B cell (primary cell): ENCODE results near the gene MDC1. TPM values are rescaled to one million over a fixed set of nuclear protein-coding genes. Genes with fewer than 3 reads are reported as not detected.

ENCODE experiments used
- ATAC-seq: fragments of 200-7000 bp; cut with Tn5 transposase; one replicate; pipeline ENCODE4 v1.10.0; 2021; ENCODE audit warnings: low read depth, mild to moderate bottlenecking, moderate number of reproducible peaks, moderate library complexity
- CTCF ChIA-PET: fragments of 350-600 bp; sonication (Branson Sonifier 250); formaldehyde crosslinking; loops from one replicate; lab custom pipeline; 2021; ENCODE audit warnings: antibody characterized with exemption, inconsistent platforms; lab: Charles Lee
- POLR2A ChIA-PET: fragments of 350-600 bp; sonication (Branson Sonifier 250); formaldehyde crosslinking; loops from one replicate; lab custom pipeline; 2021; ENCODE audit warnings: antibody characterized with exemption; lab: Charles Lee
- DNase-seq: peaks from one replicate; pipeline ENCODE4 v3.0.0; 2013
- H2AFZ ChIP-seq: 2 replicates; pipeline ENCODE4 v1.6.1; 2012; ENCODE audit warnings: mild to moderate bottlenecking, low read depth, low read length; ENCODE audit not compliant: insufficient read depth, poor library complexity, severe bottlenecking
- H3K27ac ChIP-seq, 2 donors: 1 replicate in 1 of 2; 2 replicates in 1 of 2; pipeline ENCODE4 v1.5.1; 2012 to 2013; ENCODE audit warnings: low read length in 2 of 2, mild to moderate bottlenecking in 2 of 2, moderate library complexity in 1 of 2
- H3K27me3 ChIP-seq, 4 experiments: fragments of 200-600 bp in 1 of 4; sonication (generic) in 1 of 4; replicated peaks in 1 of 4; 1 replicate in 2 of 4; 2 replicates in 2 of 4; pipeline versions ENCODE4 v1.6.1 to v1.7.0; 2013 to 2016; ENCODE audit warnings: low read length in 3 of 4, mild to moderate bottlenecking in 2 of 4, mixed read lengths in 1 of 4, moderate library complexity in 1 of 4; ENCODE audit not compliant: insufficient read depth in 4 of 4, control insufficient read depth in 3 of 4; ENCODE audit errors: control extremely low read depth in 1 of 4
- H3K36me3 ChIP-seq, 2 experiments: replicated peaks in 1 of 2; 1 replicate in 1 of 2; 2 replicates in 1 of 2; pipeline versions ENCODE4 v1.6.1 to v1.7.1; 2013; ENCODE audit warnings: low read length in 1 of 2; ENCODE audit not compliant: insufficient read depth in 2 of 2, control insufficient read depth in 1 of 2; ENCODE audit errors: control extremely low read depth in 1 of 2, extremely low read depth in 1 of 2
- H3K4me1 ChIP-seq, 2 donors: fragments of 200-600 bp in 1 of 2; sonication (generic) in 1 of 2; 1 replicate in 1 of 2; 2 replicates in 1 of 2; pipeline versions ENCODE4 v1.5.1 to v1.6.1; 2013 to 2017; ENCODE audit warnings: low read length in 2 of 2; ENCODE audit not compliant: control insufficient read depth in 2 of 2, insufficient read depth in 2 of 2
- H3K4me2 ChIP-seq: replicated peaks from 2 replicates; pipeline ENCODE3; 2012; ENCODE audit warnings: mild to moderate bottlenecking, low read depth, low read length; ENCODE audit not compliant: poor library complexity, severe bottlenecking
- H3K4me3 ChIP-seq, 5 experiments: fragments of 200-600 bp in 1 of 5; sonication (generic) in 1 of 5; 1 replicate in 3 of 5; 2 replicates in 2 of 5; pipeline versions ENCODE4 v1.5.1 to v1.7.0; 2011 to 2016; ENCODE audit warnings: low read length in 4 of 5, mild to moderate bottlenecking in 4 of 5, low read depth in 2 of 5, control low read depth in 1 of 5, moderate library complexity in 1 of 5; ENCODE audit not compliant: insufficient read depth in 1 of 5; ENCODE audit errors: control extremely low read depth in 1 of 5, extremely low read depth in 1 of 5
- H3K79me2 ChIP-seq: fragments of 200-600 bp; sonication (generic); one replicate; pipeline ENCODE4 v1.6.0; 2016; ENCODE audit warnings: low read length; ENCODE audit not compliant: control insufficient read depth, insufficient read depth
- H3K9ac ChIP-seq: fragments of 200-600 bp; sonication (generic); 2 replicates; pipeline ENCODE4 v1.6.1; 2017; ENCODE audit warnings: mild to moderate bottlenecking, low read length, moderate library complexity
- H3K9me3 ChIP-seq, 3 donors: one replicate each; pipeline versions ENCODE4 v1.6.1 to v1.7.1; 2013; ENCODE audit warnings: low read length in 2 of 3; ENCODE audit not compliant: control insufficient read depth in 2 of 3, insufficient read depth in 1 of 3; ENCODE audit errors: control extremely low read depth in 1 of 3
- H4K20me1 ChIP-seq: 2 replicates; pipeline ENCODE4 v1.6.0; 2012; ENCODE audit warnings: mild to moderate bottlenecking, low read length; ENCODE audit not compliant: insufficient read depth, control insufficient read depth, poor library complexity, severe bottlenecking
- H3K27ac Mint-ChIP-seq: one replicate; pipeline ENCODE4 v1.8.0; 2021; ENCODE audit warnings: mixed read lengths
- H3K27me3 Mint-ChIP-seq: one replicate; pipeline ENCODE4 v1.8.0; 2021; ENCODE audit warnings: mixed read lengths
- H3K4me1 Mint-ChIP-seq: one replicate; pipeline ENCODE4 v1.8.0; 2021; ENCODE audit warnings: mixed read lengths
- H3K4me3 Mint-ChIP-seq: one replicate; pipeline ENCODE4 v1.8.0; 2021; ENCODE audit warnings: mixed read lengths
- H3K9me3 Mint-ChIP-seq: one replicate; pipeline ENCODE4 v1.8.0; 2022; ENCODE audit warnings: mixed read lengths; ENCODE audit not compliant: insufficient read depth
- EZH2 ChIP-seq: IDR thresholded peaks from 2 replicates; pipeline ENCODE4 v1.6.1; 2012; ENCODE audit warnings: borderline replicate concordance, low read depth, mild to moderate bottlenecking, moderate library complexity, low read length; ENCODE audit not compliant: insufficient read depth, poor library complexity, severe bottlenecking
- WGBS: methylation state at CpG from one replicate; pipeline ENCODE4 v1.1.5; 2013; ENCODE audit warnings: missing lambda C conversion rate; ENCODE audit not compliant: insufficient coverage; 5-methylcytosine and 5-hydroxymethylcytosine counted together
- intact Hi-C: fragments of 100-400 bp; cut with micrococcal nuclease; formaldehyde crosslinking; loops from one replicate; pipeline ENCODE4 v1.10.0; 2022
- polyA plus RNA-seq: library from polyadenylated mRNA; depleted of rRNA; stranded (reverse); fragments of >200 nt; gene quantifications from 2 replicates; pipeline ENCODE4 v1.2.3, GENCODE V29; 2012
- total RNA-seq, 2 donors: library from RNA; stranded (reverse); fragments of 120-200 nt in 1 of 2; gene quantifications; 1 replicate in 1 of 2; 2 replicates in 1 of 2; pipeline versions ENCODE4 v1.2.3 to v1.2.4, GENCODE V29; 2013 to 2022
- TF ChIP-seq, protein P1 (sequence below): fragments of 200-600 bp; IDR thresholded peaks from one replicate; pipeline ENCODE4 v1.8.0; 2022; ENCODE audit warnings: antibody characterized with exemption, mild to moderate bottlenecking

The MDC1 gene
- total and polyA plus RNA-seq, 2 donors (not counting 1 experiment from before 2014, with no cell fraction given) = 24.9 to 87.4 TPM

DNA sequence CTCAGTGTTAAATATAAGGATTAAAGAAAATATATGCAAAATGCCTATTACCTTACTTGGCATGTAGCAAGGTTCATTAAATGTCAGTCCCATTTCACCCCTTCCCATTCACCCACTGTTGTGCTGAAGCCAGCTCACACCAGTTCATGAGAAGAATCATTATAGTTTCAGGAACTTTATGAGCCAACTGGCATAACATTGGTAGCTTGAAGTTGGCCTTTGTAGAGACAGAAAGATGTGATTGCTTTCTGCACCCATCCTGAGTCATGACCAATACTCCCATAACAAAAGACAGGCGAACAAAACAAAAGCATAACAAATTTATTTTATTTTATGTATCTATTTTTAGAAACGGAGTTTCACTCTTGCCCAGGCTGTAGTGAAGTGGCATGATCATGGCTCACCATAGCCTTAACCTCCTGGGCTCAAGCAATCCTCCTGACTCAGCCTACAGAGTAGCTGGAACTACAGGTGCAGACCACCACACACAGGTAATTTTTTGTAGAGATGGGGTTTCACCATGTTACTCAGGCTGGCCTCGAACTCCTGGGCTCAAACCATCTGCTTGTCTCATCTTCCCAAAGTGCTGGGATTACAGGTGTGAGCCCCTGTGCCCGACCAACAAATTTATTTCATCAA, 44.8 kb upstream of the MDC1 start:
- no peaks in the 10 kb centered on the region for H4K20me1 ChIP-seq
- H3K9ac ChIP-seq = no peak overlapping the region
- intact Hi-C loops = no loop called here
- TF ChIP-seq EZH2 = no peak
- TF ChIP-seq, protein P1, sequence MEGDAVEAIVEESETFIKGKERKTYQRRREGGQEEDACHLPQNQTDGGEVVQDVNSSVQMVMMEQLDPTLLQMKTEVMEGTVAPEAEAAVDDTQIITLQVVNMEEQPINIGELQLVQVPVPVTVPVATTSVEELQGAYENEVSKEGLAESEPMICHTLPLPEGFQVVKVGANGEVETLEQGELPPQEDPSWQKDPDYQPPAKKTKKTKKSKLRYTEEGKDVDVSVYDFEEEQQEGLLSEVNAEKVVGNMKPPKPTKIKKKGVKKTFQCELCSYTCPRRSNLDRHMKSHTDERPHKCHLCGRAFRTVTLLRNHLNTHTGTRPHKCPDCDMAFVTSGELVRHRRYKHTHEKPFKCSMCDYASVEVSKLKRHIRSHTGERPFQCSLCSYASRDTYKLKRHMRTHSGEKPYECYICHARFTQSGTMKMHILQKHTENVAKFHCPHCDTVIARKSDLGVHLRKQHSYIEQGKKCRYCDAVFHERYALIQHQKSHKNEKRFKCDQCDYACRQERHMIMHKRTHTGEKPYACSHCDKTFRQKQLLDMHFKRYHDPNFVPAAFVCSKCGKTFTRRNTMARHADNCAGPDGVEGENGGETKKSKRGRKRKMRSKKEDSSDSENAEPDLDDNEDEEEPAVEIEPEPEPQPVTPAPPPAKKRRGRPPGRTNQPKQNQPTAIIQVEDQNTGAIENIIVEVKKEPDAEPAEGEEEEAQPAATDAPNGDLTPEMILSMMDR = no peak
- Mint-ChIP-seq H3K27me3 (peaks cover 32% of the 10 kb centered on the region), H3K4me1 (peaks cover 14% of the 10 kb centered on the region), H3K27ac (no peak overlapping the region), H3K4me3 (no peak overlapping the region), H3K9me3 (peaks cover 4% of the 10 kb centered on the region)
- POLR2A ChIA-PET = no interaction called here
- no peaks in the 10 kb centered on the region for H3K36me3 ChIP-seq
- H3K27me3 ChIP-seq = peaks cover 0 to 6% (median 1%) of the 10 kb centered on the region in 4 experiments
- H2AFZ ChIP-seq = no peak overlapping the region
- DNase-seq = no peak
- no peak overlapping the region for H3K4me2 ChIP-seq
- peaks cover 12 to 13% of the 10 kb centered on the region in 2 donors for H3K4me1 ChIP-seq
- no peak for ATAC-seq
- CTCF ChIA-PET = interaction anchor here (0.7 kb wide), 1 partner anchor 50 kb away, joined by 3 read pairs; no protein-coding TSS in a partner anchor
- 88% methylated on average over 2 of the region's 4 CpGs for WGBS
- H3K79me2 ChIP-seq = no peaks in the 10 kb centered on the region
- no peak overlapping the region for H3K4me3 ChIP-seq
- H3K9me3 ChIP-seq = peaks cover 0 to 7% (median 0%) of the 10 kb centered on the region in 3 donors
- no peak overlapping the region for H3K27ac ChIP-seq

DNA sequence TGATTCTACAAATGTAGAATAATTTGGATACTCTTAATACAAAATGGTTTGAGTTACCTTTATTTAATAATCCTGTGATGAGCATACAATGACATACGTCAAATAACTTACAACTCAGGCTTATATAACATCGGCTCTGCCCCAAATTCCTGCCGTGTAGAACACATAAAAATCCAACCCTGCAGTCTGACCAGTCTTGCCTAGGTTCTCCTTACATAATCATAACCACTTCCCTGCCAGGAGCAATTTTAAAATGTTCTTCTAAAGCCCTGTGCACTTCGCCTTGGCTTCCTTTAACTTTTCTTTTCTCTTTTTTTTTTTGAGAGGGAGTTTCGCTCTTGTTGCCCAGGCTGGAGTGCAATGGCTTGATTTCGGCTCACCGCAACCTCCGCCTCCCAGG, 43.5 kb upstream of the MDC1 start:
- H3K9ac ChIP-seq = no peak overlapping the region
- H3K9me3 ChIP-seq = peaks cover 0 to 7% (median 0%) of the 10 kb centered on the region in 3 donors
- no peak overlapping the region for H3K4me2 ChIP-seq
- ATAC-seq (no peak), DNase-seq (no peak)
- H3K4me3 ChIP-seq = no peak overlapping the region
- H3K36me3 ChIP-seq = no peaks in the 10 kb centered on the region
- no peak overlapping the region for H2AFZ ChIP-seq
- H4K20me1 ChIP-seq = no peaks in the 10 kb centered on the region
- ChIA-PET POLR2A (no interaction called here), CTCF (interaction anchor here (1.2 kb wide), 1 partner anchor 327 kb away, joined by 3 read pairs; no protein-coding TSS in a partner anchor)
- no peaks in the 10 kb centered on the region for H3K79me2 ChIP-seq
- peaks cover 12 to 13% of the 10 kb centered on the region in 2 donors for H3K4me1 ChIP-seq
- no peak overlapping the region for H3K27ac ChIP-seq
- WGBS = 62% methylated on average over 3 of the region's 8 CpGs
- Mint-ChIP-seq H3K27me3 (peaks cover 24% of the 10 kb centered on the region), H3K4me1 (peaks cover 14% of the 10 kb centered on the region), H3K27ac (no peak overlapping the region), H3K4me3 (no peak overlapping the region), H3K9me3 (peaks cover 4% of the 10 kb centered on the region)
- intact Hi-C loops = no loop called here
- peaks cover 0 to 9% (median 1%) of the 10 kb centered on the region in 4 experiments for H3K27me3 ChIP-seq
- TF ChIP-seq, protein P1 = no peak
- no peak for TF ChIP-seq EZH2
